Measurements from ENCODE around the gene TGFA.

The TGFA gene

GRCh38 chr2:70596739-70597138 is 43.1 kb upstream of the TGFA start:
- peak overlapping the region; percentile 43; the same call in 1 of the 2 replicates for H3K27ac ChIP-seq (ENCODE audit: extremely low read depth, low read depth, low read length)
- POLR2A ChIA-PET, result no interaction called here
- no peaks in the 10 kb centered on the region for H3K4me1 ChIP-seq (ENCODE audit: control insufficient read depth, insufficient read depth, low read length)
- H3K9me3 ChIP-seq (ENCODE audit: control insufficient read depth, insufficient read depth, low read depth, low read length), result no peaks in the 10 kb centered on the region; the same call in 1 of the 2 replicates
- H3K4me3 ChIP-seq (ENCODE audit: low read depth, low read length), result no peak overlapping the region
- H3K36me3 ChIP-seq (ENCODE audit: control insufficient read depth in 2 of 2, insufficient read depth in 1 of 2, low read length in 2 of 2), result no peaks in the 10 kb centered on the region
- TF ChIP-seq ZNF404 (tag by site-specific recombination; IDR thresholded peaks at IDR 0.05), result no peak
- CTCF ChIA-PET, result interaction anchor here (0.5 kb wide), 1 partner anchor 207 kb away, joined by 3 read pairs; no protein-coding TSS in a partner anchor

- TF ChIP-seq ZNF248 (tag by site-specific recombination; IDR thresholded peaks at IDR 0.05), result no peak
- no peak for TF ChIP-seq ZNF114 (tag by site-specific recombination; IDR thresholded peaks at IDR 0.05)
- no peak for TF ChIP-seq ZNF214 (tag by site-specific recombination; IDR thresholded peaks at IDR 0.05; ENCODE audit: borderline replicate concordance)
- no peak for TF ChIP-seq ZSCAN16 (tag by site-specific recombination; IDR thresholded peaks at IDR 0.05)
- H3K9me3 ChIP-seq (ENCODE audit: control insufficient read depth, insufficient read depth, low read depth, low read length), result no peaks in the 10 kb centered on the region; the same call in 1 of the 2 replicates
- CTCF ChIA-PET, result interaction anchor here (0.5 to 1.5 kb wide), 3 partner anchors 10 to 207 kb away, joined by 3 read pairs; no protein-coding TSS in a partner anchor
- H3K36me3 ChIP-seq (ENCODE audit: control insufficient read depth in 2 of 2, insufficient read depth in 1 of 2, low read length in 2 of 2), result no peaks in the 10 kb centered on the region
- H3K4me3 ChIP-seq (ENCODE audit: low read depth, low read length), result no peak overlapping the region
- no peak overlapping the region; the same call in 1 of the 2 replicates for H3K27ac ChIP-seq (ENCODE audit: extremely low read depth, low read depth, low read length)
- H3K4me1 ChIP-seq (ENCODE audit: control insufficient read depth, insufficient read depth, low read length), result no peaks in the 10 kb centered on the region
- POLR2A ChIA-PET, result no interaction called here
These were observed 42.7 kb upstream of the TGFA start for GRCh38 chr2:70596293-70596692.

GRCh38 chr2:70583091-70583490 is 29.5 kb upstream of the TGFA start:
- Histone ChIP-seq H3K27ac (ENCODE audit: extremely low read depth, low read depth, low read length) (no peak overlapping the region), H3K9me3 (ENCODE audit: control insufficient read depth, insufficient read depth, low read depth, low read length) (no peaks in the 10 kb centered on the region), H3K36me3 (ENCODE audit: control insufficient read depth in 2 of 2, insufficient read depth in 1 of 2, low read length in 2 of 2) (no peaks in the 10 kb centered on the region), H3K4me3 (ENCODE audit: low read depth, low read length) (no peak overlapping the region), H3K4me1 (ENCODE audit: control insufficient read depth, insufficient read depth, low read length) (no peaks in the 10 kb centered on the region)
- POLR2A ChIA-PET, result no interaction called here
- CTCF ChIA-PET, result interaction anchor here (0.7 kb wide), 1 partner anchor 61 kb away, joined by 3 read pairs; no protein-coding TSS in a partner anchor
- no peak for TF ChIP-seq ZNF132 (tag by site-specific recombination; IDR thresholded peaks at IDR 0.05; ENCODE audit: borderline replicate concordance)
- no peak for TF ChIP-seq ZNF792 (tag by site-specific recombination; IDR thresholded peaks at IDR 0.05)
- TF ChIP-seq ZNF391 (tag by site-specific recombination; IDR thresholded peaks at IDR 0.05; ENCODE audit: borderline replicate concordance, low read depth), result no peak
- TF ChIP-seq SETDB1 (IDR thresholded peaks at IDR 0.05; ENCODE audit: insufficient read length, low read length), result no peak
- TF ChIP-seq ZNF423 (tag by site-specific recombination; IDR thresholded peaks at IDR 0.05), result no peak
- no peak for TF ChIP-seq INSM2 (tag by site-specific recombination; IDR thresholded peaks at IDR 0.05)
- no peak for TF ChIP-seq ZNF138 (tag by site-specific recombination; IDR thresholded peaks at IDR 0.05; ENCODE audit: borderline replicate concordance)
- TF ChIP-seq ZNF239 (tag by site-specific recombination; IDR thresholded peaks at IDR 0.05), result no peak
- TF ChIP-seq ZNF280D (tag by site-specific recombination; IDR thresholded peaks at IDR 0.05), result no peak
- no peak for TF ChIP-seq ZNF155 (tag by site-specific recombination; IDR thresholded peaks at IDR 0.05)
- TF ChIP-seq ZNF398 (tag by site-specific recombination; IDR thresholded peaks at IDR 0.05), result no peak
- TF ChIP-seq PRDM4 (tag by site-specific recombination; IDR thresholded peaks at IDR 0.05), result no peak
- no peak for TF ChIP-seq KLF1 (tag by site-specific recombination; IDR thresholded peaks at IDR 0.05)
- TF ChIP-seq ZBTB48 (tag by site-specific recombination; IDR thresholded peaks at IDR 0.05), result no peak
- no peak for TF ChIP-seq ZNF621 (tag by site-specific recombination; IDR thresholded peaks at IDR 0.05)
- TF ChIP-seq ZNF10 (tag by site-specific recombination; IDR thresholded peaks at IDR 0.05), result no peak

All from HEK293 (cell line).